ENCODE results near the gene IDE.
"Not testable (repeated sequence)": the region's sequence is repeated elsewhere in the genome, so short reads cannot be mapped to it uniquely, and the experiment has no call there.

- not testable (repeated sequence) for TF ChIP-seq CTCF, EP300 (IDR thresholded peaks at IDR 0.05)
These were observed 171.7 kb downstream of the IDE start for GRCh38 chr10:92402234-92402633.

Data from tibial nerve (tissue), 4 donors.